ENCODE data around the gene VDAC1. TPM values are rescaled to one million over a fixed set of nuclear protein-coding genes. Genes with fewer than 3 reads are reported as not detected.

VDAC1 gene
- total RNA-seq, 6 experiments from 2014 or later = 276 to 324 (median 316) TPM

DNA sequence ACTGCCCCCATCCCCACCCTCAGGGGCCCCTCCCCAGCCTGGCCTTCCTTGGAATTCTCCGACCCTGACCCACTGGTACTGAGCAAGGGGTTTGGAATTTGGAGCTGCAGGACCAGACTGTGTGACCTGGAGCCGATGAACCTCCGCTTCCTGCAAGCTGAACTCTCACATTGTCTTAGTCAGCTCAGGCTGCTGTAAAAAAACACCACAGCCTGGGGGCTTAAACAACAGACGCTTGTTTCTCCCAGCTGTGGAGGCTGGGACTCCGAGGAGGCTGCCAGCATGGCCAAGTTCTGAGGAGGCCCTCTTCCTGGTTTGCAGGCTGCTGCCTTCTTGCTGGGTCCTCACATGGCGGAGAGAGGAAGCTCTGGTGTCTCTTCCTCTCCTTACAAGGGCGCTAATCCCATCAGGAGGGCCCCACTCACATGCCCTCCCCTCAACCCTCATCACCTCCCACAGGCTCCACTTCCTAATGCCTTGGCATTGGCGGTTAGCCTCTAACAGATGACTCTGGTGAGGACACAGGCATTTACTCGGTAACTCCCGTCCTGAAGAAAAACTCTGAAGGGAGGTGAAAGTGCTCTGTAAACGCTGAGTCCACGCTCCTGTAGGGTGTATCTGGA is 78.8 kb downstream of the VDAC1 start:
- Mint-ChIP-seq H3K27me3 (ENCODE audit: insufficient read depth) (peaks cover 23% of the 10 kb centered on the region), H3K4me1 (ENCODE audit: low read depth) (peaks cover 16% of the 10 kb centered on the region), H3K9me3 (no peaks in the 10 kb centered on the region), H3K4me3 (no peak overlapping the region), H3K27ac (no peak overlapping the region), H3K36me3 (ENCODE audit: low read depth) (no peaks in the 10 kb centered on the region)
- DNase-seq = no peak
- TF ChIP-seq, protein P1, sequence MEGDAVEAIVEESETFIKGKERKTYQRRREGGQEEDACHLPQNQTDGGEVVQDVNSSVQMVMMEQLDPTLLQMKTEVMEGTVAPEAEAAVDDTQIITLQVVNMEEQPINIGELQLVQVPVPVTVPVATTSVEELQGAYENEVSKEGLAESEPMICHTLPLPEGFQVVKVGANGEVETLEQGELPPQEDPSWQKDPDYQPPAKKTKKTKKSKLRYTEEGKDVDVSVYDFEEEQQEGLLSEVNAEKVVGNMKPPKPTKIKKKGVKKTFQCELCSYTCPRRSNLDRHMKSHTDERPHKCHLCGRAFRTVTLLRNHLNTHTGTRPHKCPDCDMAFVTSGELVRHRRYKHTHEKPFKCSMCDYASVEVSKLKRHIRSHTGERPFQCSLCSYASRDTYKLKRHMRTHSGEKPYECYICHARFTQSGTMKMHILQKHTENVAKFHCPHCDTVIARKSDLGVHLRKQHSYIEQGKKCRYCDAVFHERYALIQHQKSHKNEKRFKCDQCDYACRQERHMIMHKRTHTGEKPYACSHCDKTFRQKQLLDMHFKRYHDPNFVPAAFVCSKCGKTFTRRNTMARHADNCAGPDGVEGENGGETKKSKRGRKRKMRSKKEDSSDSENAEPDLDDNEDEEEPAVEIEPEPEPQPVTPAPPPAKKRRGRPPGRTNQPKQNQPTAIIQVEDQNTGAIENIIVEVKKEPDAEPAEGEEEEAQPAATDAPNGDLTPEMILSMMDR (IDR thresholded peaks at IDR 0.05) = no peak

DNA sequence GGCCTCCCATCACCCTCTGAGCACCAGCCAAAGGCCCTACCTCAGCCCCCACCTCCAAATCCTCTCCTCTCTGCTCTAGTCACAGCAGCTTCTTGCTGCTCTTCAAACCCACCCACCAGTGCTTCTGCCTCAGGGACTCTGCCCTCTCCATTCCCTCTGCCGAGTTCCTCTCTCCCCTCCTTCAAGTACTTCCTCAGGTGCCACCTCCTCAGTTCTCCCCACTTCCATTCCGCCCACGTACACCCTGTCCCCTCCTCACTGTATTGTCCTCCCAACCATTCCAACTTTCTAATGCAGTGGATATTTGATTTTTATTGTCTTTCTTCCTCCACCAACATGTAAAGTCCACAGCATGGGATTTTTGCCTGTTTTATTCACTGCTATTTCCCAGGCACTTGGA is 79.5 kb downstream of the VDAC1 start:
- TF ChIP-seq, protein P1 (IDR thresholded peaks at IDR 0.05) = no peak
- H3K4me1 Mint-ChIP-seq (ENCODE audit: low read depth) = peaks cover 14% of the 10 kb centered on the region
- H3K9me3 Mint-ChIP-seq = no peaks in the 10 kb centered on the region

DNA sequence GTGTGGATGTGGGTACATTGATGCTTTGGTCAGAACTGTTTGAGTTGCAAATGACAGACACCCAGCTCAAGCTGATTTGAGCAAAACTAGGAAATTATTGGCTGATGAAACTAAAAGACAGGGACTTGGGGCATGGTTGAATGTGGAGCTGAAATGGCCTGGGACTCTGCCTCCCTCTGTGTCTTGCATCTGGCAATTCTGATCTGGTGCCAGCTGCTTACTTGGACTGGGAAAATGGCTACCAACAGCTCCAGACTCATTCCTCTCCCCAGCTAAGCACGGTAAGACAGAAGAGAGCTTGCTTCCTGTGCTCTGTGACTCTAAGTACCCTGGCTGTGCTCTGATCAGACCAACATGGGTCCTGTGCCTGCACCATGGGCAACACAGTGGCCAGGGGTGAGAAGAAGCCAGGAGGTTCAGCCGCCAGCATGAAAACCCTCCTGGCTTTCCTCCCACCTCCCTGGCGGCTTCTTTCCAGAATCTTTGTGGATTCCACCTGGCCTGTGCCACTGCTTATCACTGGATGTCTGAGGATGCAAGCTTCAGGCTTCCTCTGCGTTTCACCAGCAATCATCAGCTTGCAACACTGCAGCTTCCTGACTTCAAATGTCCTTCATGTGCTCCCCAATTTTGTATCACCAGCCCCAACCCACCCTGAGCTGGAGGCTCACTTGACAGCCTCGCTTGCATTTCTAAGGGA is 80.4 kb downstream of the VDAC1 start:
- H3K4me1 Mint-ChIP-seq (ENCODE audit: low read depth) = peaks cover 6% of the 10 kb centered on the region; the same call in 1 of the 2 replicates
- H3K9me3 Mint-ChIP-seq = no peaks in the 10 kb centered on the region
- H3K27me3 Mint-ChIP-seq (ENCODE audit: insufficient read depth) = peaks cover 33% of the 10 kb centered on the region
- TF ChIP-seq, protein P1 (IDR thresholded peaks at IDR 0.05) = no peak
- H3K27ac Mint-ChIP-seq = no peak overlapping the region
- H3K36me3 Mint-ChIP-seq (ENCODE audit: low read depth) = no peaks in the 10 kb centered on the region
- no peak overlapping the region for H3K4me3 Mint-ChIP-seq
- no peak for DNase-seq

More for the DNA sequence above, 79.5 kb downstream of the VDAC1 start:
- Mint-ChIP-seq H3K36me3 (ENCODE audit: low read depth) (no peaks in the 10 kb centered on the region), H3K4me3 (no peak overlapping the region), H3K27ac (no peak overlapping the region), H3K27me3 (ENCODE audit: insufficient read depth) (peaks cover 26% of the 10 kb centered on the region)
- DNase-seq = no peak

DNA sequence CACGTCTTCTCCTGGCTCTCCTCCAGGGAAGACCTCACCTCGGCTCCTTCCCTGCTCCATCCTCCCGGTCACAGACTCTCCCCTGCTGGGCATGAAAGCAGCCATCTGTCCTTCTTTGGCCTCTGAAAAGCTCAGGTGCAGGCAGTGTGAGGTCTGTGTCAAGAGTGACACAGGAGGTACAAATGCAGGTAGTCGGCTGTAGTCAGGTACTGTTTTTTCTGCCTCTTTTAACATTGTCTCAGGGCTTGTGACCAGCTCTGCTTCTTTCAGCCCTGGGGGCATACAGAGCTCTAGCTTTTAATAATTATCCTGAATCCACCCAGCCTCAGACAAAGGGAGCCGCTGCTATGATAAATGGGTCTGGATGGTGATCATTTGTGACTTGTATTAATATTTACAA is 82.8 kb downstream of the VDAC1 start:
- no peak overlapping the region for H3K27ac Mint-ChIP-seq

More for the DNA sequence above, 82.8 kb downstream of the VDAC1 start:
- DNase-seq = no peak
- Mint-ChIP-seq H3K4me1 (ENCODE audit: low read depth) (peaks cover under 1% of the 10 kb centered on the region; the same call in 1 of the 2 replicates), H3K9me3 (no peaks in the 10 kb centered on the region), H3K4me3 (no peak overlapping the region), H3K27me3 (ENCODE audit: insufficient read depth) (peaks cover 43% of the 10 kb centered on the region), H3K36me3 (ENCODE audit: low read depth) (no peaks in the 10 kb centered on the region)
- TF ChIP-seq, protein P1 (IDR thresholded peaks at IDR 0.05) = no peak

Other genes with a start within 250 kb of the VDAC1 start
- gene C5orf15, start 36.4 kb downstream of the VDAC1 start, total RNA-seq (2021; fragmentation: NEBNext Ultra II Directional; extraction: Animal tissue kit (Norgen Biotek cat#: 25700)) = 10 to 100 TPM; 46.2 to 63.5 (median 57.2) TPM
- gene TCF7, start 109.7 kb upstream of the VDAC1 start, total RNA-seq (2021; fragmentation: NEBNext Ultra II Directional; extraction: Animal tissue kit (Norgen Biotek cat#: 25700)) = 1 to 10 TPM in 5 of 6 experiments, under 1 TPM in 1; 0.99 to 3.9 (median 3.2) TPM
- 100 to 1,000 TPM; 419 to 474 (median 442) TPM for gene SKP1, start 172.0 kb upstream of the VDAC1 start, total RNA-seq (2021; fragmentation: NEBNext Ultra II Directional; extraction: Animal tissue kit (Norgen Biotek cat#: 25700))
- 100 to 1,000 TPM; 153 to 172 (median 156) TPM for gene PPP2CA, start 221.1 kb upstream of the VDAC1 start, total RNA-seq (2021; fragmentation: NEBNext Ultra II Directional; extraction: Animal tissue kit (Norgen Biotek cat#: 25700))